Panc1 (cell line): Measurements from ENCODE around the gene TERT. TPM values are rescaled to one million over a fixed set of nuclear protein-coding genes. Genes with fewer than 3 reads are reported as not detected.

Experiments
- ATAC-seq: fragments of 200-7000 bp; cut with Tn5 transposase; 2 replicates; pipeline ENCODE4 v1.9.1; 2020; ENCODE audit warnings: mild to moderate bottlenecking, moderate library complexity
- BruUV-seq: library from RNA; stranded (reverse); fragments of 400-500 nt; replicated peaks from 2 replicates; lab custom pipeline; 2021; lab: Mats Ljungman, UMichigan
- CTCF ChIA-PET: fragments of 300-600 bp; sonication (Branson Sonifier 250); formaldehyde crosslinking; loops from one replicate; lab custom pipeline; 2022; ENCODE audit warnings: antibody characterized with exemption; lab: Charles Lee
- POLR2A ChIA-PET: fragments of 300-600 bp; sonication (Branson Sonifier 250); formaldehyde crosslinking; loops from one replicate; lab custom pipeline; 2022; ENCODE audit warnings: antibody characterized with exemption; lab: Charles Lee
- DNase-seq: peaks from one replicate; pipeline ENCODE4 v3.0.0-alpha.2; 2010; ENCODE audit warnings: low read depth, low spot score
- H3K27ac ChIP-seq: 2 replicates; pipeline ENCODE4 v1.5.1; 2011; ENCODE audit warnings: mild to moderate bottlenecking, low read length, inconsistent platforms
- H3K27me3 ChIP-seq: fragments of 200-500 bp; sonication (Bioruptor generic); 2 replicates; pipeline ENCODE4 v1.6.0; 2014; ENCODE audit warnings: low read length, inconsistent platforms; ENCODE audit not compliant: control insufficient read depth, insufficient read depth
- H3K36me3 ChIP-seq: fragments of 200-500 bp; sonication (Bioruptor generic); 2 replicates; pipeline ENCODE4 v1.5.1; 2014; ENCODE audit warnings: inconsistent platforms, mild to moderate bottlenecking, low read length, moderate library complexity; ENCODE audit not compliant: control insufficient read depth, insufficient read depth
- H3K4me1 ChIP-seq: 2 replicates; pipeline ENCODE4 v1.5.1; 2011; ENCODE audit warnings: inconsistent platforms, mild to moderate bottlenecking, low read length, moderate library complexity; ENCODE audit not compliant: control insufficient read depth, insufficient read depth
- H3K4me3 ChIP-seq, 2 experiments: 2 replicates each; pipeline ENCODE4 v1.5.1; 2011 to 2012; ENCODE audit warnings: low read depth in 2 of 2, low read length in 2 of 2, mild to moderate bottlenecking in 2 of 2, inconsistent platforms in 1 of 2, moderate library complexity in 1 of 2
- H3K9me3 ChIP-seq: fragments of 200-500 bp; sonication (Bioruptor generic); 2 replicates; pipeline ENCODE4 v1.5.1; 2014; ENCODE audit warnings: low read depth, mild to moderate bottlenecking, inconsistent platforms, low read length, moderate library complexity; ENCODE audit not compliant: control insufficient read depth, insufficient read depth
- CTCF ChIP-seq: fragments of 450-650 bp; IDR thresholded peaks from 2 replicates; pipeline ENCODE4 v1.5.1; 2017; ENCODE audit warnings: mild to moderate bottlenecking
- POLR2AphosphoS5 ChIP-seq: IDR thresholded peaks from 2 replicates; pipeline ENCODE4 v1.6.1; 2012; ENCODE audit warnings: mild to moderate bottlenecking, low read depth, low read length, moderate library complexity
- SIN3A ChIP-seq: IDR thresholded peaks from 2 replicates; pipeline ENCODE4 v1.6.1; 2012; ENCODE audit warnings: low read depth, mild to moderate bottlenecking, low read length, moderate library complexity, borderline replicate concordance; ENCODE audit not compliant: insufficient read depth
- TCF7L2 ChIP-seq: IDR thresholded peaks from 2 replicates; pipeline ENCODE4 v1.6.1; 2011; ENCODE audit warnings: mild to moderate bottlenecking, low read depth, low read length, inconsistent platforms
- in situ Hi-C: cut with HindIII; loops from 2 replicates; pipeline ENCODE4 v1.10.0; 2016; ENCODE audit warnings: low sequenced_read_pairs, low pct_unique_long_range_greater_than_20kb
- intact Hi-C: fragments of 100-400 bp; cut with micrococcal nuclease; formaldehyde crosslinking; loops from one replicate; pipeline ENCODE4 v1.10.0; 2022; ENCODE audit not compliant: unreplicated experiment
- total RNA-seq: library from RNA; stranded (reverse); gene quantifications from one replicate; pipeline ENCODE4 v1.2.1, GENCODE V29; 2021; ENCODE audit not compliant: unreplicated experiment
- TF ChIP-seq, protein P1 (sequence below), 2 experiments: IDR thresholded peaks; 2 replicates each; pipeline ENCODE4 v1.6.1; 2011 to 2012; ENCODE audit warnings: low read depth in 2 of 2, control low read depth in 1 of 2, low read length in 1 of 2, mild to moderate bottlenecking in 1 of 2, moderate library complexity in 1 of 2; ENCODE audit not compliant: insufficient read depth in 1 of 2

TERT gene
- total RNA-seq, 1 experiment from 2014 or later = 8.9 TPM

DNA sequence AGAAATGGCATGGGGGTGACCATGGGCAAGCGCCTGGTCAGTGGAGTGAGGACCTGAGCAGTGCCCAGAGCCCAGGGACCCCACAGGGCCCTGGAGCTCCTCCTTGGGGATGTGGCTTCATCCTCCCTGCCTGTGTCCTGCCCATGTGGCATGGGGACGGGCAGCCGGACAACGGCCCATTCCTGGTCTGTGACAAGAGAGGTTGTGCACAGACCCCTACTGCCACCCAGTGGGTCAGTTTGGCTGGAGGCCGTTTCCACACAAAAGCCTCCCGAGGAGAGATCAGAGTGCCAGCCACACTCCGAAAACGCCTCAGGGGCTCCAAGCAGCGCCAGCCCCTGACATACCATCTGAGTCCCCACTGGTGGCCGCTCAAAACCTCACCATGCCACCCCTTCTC is 49.9 kb downstream of the TERT start:
- TF ChIP-seq, protein P1, sequence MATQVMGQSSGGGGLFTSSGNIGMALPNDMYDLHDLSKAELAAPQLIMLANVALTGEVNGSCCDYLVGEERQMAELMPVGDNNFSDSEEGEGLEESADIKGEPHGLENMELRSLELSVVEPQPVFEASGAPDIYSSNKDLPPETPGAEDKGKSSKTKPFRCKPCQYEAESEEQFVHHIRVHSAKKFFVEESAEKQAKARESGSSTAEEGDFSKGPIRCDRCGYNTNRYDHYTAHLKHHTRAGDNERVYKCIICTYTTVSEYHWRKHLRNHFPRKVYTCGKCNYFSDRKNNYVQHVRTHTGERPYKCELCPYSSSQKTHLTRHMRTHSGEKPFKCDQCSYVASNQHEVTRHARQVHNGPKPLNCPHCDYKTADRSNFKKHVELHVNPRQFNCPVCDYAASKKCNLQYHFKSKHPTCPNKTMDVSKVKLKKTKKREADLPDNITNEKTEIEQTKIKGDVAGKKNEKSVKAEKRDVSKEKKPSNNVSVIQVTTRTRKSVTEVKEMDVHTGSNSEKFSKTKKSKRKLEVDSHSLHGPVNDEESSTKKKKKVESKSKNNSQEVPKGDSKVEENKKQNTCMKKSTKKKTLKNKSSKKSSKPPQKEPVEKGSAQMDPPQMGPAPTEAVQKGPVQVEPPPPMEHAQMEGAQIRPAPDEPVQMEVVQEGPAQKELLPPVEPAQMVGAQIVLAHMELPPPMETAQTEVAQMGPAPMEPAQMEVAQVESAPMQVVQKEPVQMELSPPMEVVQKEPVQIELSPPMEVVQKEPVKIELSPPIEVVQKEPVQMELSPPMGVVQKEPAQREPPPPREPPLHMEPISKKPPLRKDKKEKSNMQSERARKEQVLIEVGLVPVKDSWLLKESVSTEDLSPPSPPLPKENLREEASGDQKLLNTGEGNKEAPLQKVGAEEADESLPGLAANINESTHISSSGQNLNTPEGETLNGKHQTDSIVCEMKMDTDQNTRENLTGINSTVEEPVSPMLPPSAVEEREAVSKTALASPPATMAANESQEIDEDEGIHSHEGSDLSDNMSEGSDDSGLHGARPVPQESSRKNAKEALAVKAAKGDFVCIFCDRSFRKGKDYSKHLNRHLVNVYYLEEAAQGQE (IDR thresholded peaks at IDR 0.05; ENCODE audit: insufficient read depth in 1 of 2, low read depth in 2 of 2, low read length in 1 of 2) = peak in 1 of 2 experiments; percentile 74; a peak in 2 of 4 replicates
- no peak; the same call in 1 of the 2 replicates for TF ChIP-seq CTCF
- BruUV-seq = no TSS peak
- H3K36me3 ChIP-seq = no peaks in the 10 kb centered on the region
- no peaks in the 10 kb centered on the region for H3K4me1 ChIP-seq
- ChIA-PET POLR2A (no interaction called here), CTCF (interaction anchor here (1.0 kb wide), 1 partner anchor 44 kb away, joined by 3 read pairs; the partner anchor contains the start of gene SLC6A19)
- intact Hi-C loops (loop anchor here (10.0 kb wide), 1 partner anchor 80 kb away; no protein-coding TSS in a partner anchor), in situ Hi-C loops (no loop called here)
- no peak for DNase-seq
- H3K27me3 ChIP-seq = no peaks in the 10 kb centered on the region; the same call in 1 of the 2 replicates
- H3K9me3 ChIP-seq = no peaks in the 10 kb centered on the region
- no peak overlapping the region for H3K4me3 ChIP-seq
- H3K27ac ChIP-seq = no peak overlapping the region
- peak; percentile 76 for ATAC-seq

DNA sequence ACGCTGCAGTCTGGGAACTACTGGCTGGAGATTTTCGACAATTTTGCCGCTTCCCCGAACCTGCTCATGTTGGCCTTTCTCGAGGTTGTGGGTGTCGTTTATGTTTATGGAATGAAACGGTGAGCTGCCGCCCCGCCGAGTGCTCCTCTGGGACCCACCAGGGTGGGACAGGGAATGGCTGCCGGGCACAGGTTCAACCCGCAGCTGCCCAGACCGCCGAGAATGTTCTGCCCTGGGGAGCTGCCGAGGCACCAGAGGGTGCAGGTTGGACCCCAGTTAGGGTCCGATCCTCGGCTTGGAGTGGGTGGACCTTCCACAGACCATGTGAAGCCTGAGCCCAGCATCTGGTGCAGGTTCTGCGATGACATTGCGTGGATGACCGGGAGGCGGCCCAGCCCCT is 50.6 kb downstream of the TERT start:
- Histone ChIP-seq H3K4me1 (no peaks in the 10 kb centered on the region), H3K36me3 (no peaks in the 10 kb centered on the region), H3K9me3 (no peaks in the 10 kb centered on the region), H3K27me3 (no peaks in the 10 kb centered on the region; the same call in 1 of the 2 replicates), H3K27ac (no peak overlapping the region), H3K4me3 (no peak overlapping the region)
- no TSS peak for BruUV-seq
- TF ChIP-seq, protein P1 (IDR thresholded peaks at IDR 0.05; ENCODE audit: insufficient read depth in 1 of 2, low read depth in 2 of 2, low read length in 1 of 2) = no peak
- TF ChIP-seq POLR2AphosphoS5 = no peak
- no peak for TF ChIP-seq TCF7L2
- TF ChIP-seq SIN3A = no peak
- no peak for TF ChIP-seq CTCF
- CTCF ChIA-PET = no interaction called here
- DNase-seq (no peak), ATAC-seq (no peak)
- intact Hi-C loops (loop anchor here (10.0 kb wide), 1 partner anchor 79 kb away; no protein-coding TSS in a partner anchor), in situ Hi-C loops (no loop called here)
- POLR2A ChIA-PET = no interaction called here
